ENCODE results near the gene PRPF38B. TPM values are rescaled to one million over a fixed set of nuclear protein-coding genes. Genes with fewer than 3 reads are reported as not detected.
A peak's percentile ranks its signal among the peaks of the same experiment; 100 is the strongest.

The PRPF38B gene
- total RNA-seq, 2 donors from 2014 or later: 27.3 to 29.8 TPM

DNA sequence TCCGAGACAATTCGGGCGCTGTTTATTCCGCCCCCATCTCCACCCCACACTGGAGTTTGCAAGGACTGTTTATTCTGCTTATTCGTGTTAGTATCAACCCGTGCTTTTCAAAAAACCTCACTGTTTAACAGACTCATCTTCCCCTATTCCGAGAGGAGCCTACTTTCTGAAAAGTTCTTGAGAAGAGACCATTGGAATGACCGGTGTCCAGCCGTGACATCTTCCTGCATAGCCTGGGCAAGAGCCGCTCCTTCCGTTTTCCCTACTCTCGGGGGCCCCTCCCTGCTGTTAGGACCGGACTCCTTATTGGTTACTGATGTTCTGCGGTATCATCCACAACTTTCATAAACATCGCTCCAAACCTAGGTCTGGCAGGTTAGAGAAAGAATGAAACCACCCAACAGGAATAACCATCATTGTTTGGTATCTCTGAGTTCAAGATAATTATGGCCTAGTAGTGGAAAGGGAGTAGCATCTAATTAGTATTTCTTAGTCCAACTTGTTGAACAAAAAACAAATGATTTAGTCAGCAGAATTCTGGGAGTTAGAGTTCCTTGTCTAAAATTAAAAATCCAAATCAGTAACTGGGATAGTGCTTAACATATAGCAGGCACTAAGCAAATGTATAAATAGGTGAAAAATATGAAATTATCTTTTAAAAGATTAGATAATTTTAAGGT lies 55.2 kb downstream of the PRPF38B start:
- intact Hi-C loops (cut with DNase I): loop anchor here in 1 of 2 donors (5.0 kb wide), 1 partner anchor 55 kb away; the partner anchor contains the start of gene PRPF38B
- peak; percentile 91 for DNase-seq (ENCODE audit: low spot score)

GRCh38 chr1:108747898-108748297 lies 55.8 kb downstream of the PRPF38B start:
- intact Hi-C loops (cut with DNase I): loop anchor here in 1 of 2 donors (5.0 kb wide), 1 partner anchor 56 kb away; the partner anchor contains the start of gene PRPF38B
- no peak for DNase-seq (ENCODE audit: low spot score)

- no peak for DNase-seq (ENCODE audit: low spot score)
- intact Hi-C loops (cut with DNase I): loop anchor here in 1 of 2 donors (5.0 kb wide), 1 partner anchor 57 kb away; the partner anchor contains the start of gene PRPF38B
Observed at GRCh38 chr1:108749081-108749480, 57.0 kb downstream of the PRPF38B start.

GRCh38 chr1:108750476-108751181 lies 58.5 kb downstream of the PRPF38B start:
- DNase-seq (ENCODE audit: low spot score): no peak
- intact Hi-C loops (cut with DNase I): no loop called here

Other genes starting within 250 kb of the PRPF38B start
- not detected for gene NBPF6, start 242.0 kb upstream of the PRPF38B start, total RNA-seq
- 10 to 100 TPM; 26.8 to 29.1 TPM for gene EEIG2, start 132.2 kb upstream of the PRPF38B start, total RNA-seq
- gene HENMT1, start 31.2 kb upstream of the PRPF38B start, total RNA-seq: 1 to 10 TPM; 3.0 to 5.7 TPM
- gene FNDC7, start 20.6 kb downstream of the PRPF38B start, total RNA-seq: not detected
- gene STXBP3, start 54.4 kb downstream of the PRPF38B start, total RNA-seq: 10 to 100 TPM; 53.2 to 57.5 TPM
- 1 to 10 TPM in 1 of 2 donors, under 1 TPM in 1; 0.83 to 1.0 TPM for gene AKNAD1, start 164.8 kb downstream of the PRPF38B start, total RNA-seq
- gene GPSM2, start 184.7 kb downstream of the PRPF38B start, total RNA-seq: 10 to 100 TPM; 16.8 to 24.9 TPM